ENCODE measurements around the gene IL2RG.

Gene IL2RG

DNA sequence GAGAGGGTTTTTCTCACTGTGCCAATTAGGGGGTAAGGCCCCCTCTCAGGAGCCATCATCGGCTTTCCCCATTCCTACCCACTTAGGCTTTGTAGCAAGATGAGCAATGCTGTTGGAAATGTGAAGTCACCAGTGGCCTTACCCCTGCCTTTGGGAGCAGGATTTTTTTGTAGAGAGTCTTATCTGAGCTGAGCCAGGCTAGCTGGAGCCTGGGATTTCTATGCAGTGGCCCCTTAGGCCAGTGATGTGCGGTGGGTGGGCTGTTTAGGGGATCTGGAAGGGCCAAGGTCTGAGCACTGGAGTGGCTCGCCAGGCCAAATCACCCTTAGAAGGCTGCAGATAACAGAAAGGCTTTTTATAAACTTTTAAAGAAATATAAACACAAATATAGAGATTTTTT lies 9.1 kb downstream of the IL2RG start:
- TF ChIP-seq, protein P1, sequence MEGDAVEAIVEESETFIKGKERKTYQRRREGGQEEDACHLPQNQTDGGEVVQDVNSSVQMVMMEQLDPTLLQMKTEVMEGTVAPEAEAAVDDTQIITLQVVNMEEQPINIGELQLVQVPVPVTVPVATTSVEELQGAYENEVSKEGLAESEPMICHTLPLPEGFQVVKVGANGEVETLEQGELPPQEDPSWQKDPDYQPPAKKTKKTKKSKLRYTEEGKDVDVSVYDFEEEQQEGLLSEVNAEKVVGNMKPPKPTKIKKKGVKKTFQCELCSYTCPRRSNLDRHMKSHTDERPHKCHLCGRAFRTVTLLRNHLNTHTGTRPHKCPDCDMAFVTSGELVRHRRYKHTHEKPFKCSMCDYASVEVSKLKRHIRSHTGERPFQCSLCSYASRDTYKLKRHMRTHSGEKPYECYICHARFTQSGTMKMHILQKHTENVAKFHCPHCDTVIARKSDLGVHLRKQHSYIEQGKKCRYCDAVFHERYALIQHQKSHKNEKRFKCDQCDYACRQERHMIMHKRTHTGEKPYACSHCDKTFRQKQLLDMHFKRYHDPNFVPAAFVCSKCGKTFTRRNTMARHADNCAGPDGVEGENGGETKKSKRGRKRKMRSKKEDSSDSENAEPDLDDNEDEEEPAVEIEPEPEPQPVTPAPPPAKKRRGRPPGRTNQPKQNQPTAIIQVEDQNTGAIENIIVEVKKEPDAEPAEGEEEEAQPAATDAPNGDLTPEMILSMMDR (IDR thresholded peaks at IDR 0.05), result no peak
- no peak overlapping the region for H3K4me3 ChIP-seq (ENCODE audit: low read depth in 1 of 2, low read length in 1 of 2)
- no peaks in the 10 kb centered on the region for H3K9me3 ChIP-seq
- peaks cover 40 to 43% of the 10 kb centered on the region in 2 experiments for H3K4me1 ChIP-seq (ENCODE audit: control insufficient read depth in 1 of 2, insufficient read depth in 1 of 2, low read depth in 1 of 2, low read length in 1 of 2)
- peaks cover 19% of the 10 kb centered on the region for H3K36me3 ChIP-seq
- H3K27ac ChIP-seq, result peak overlapping the region; percentile 70
- no peaks in the 10 kb centered on the region for H3K27me3 ChIP-seq

GRCh38 chrX:71100581-71101505 lies 10.5 kb downstream of the IL2RG start:
- Histone ChIP-seq H3K27me3 (no peaks in the 10 kb centered on the region), H3K27ac (no peak overlapping the region), H3K36me3 (peaks cover 18% of the 10 kb centered on the region), H3K9me3 (no peaks in the 10 kb centered on the region), H3K4me3 (ENCODE audit: low read depth in 1 of 2, low read length in 1 of 2) (no peak overlapping the region), H3K4me1 (ENCODE audit: control insufficient read depth in 1 of 2, insufficient read depth in 1 of 2, low read depth in 1 of 2, low read length in 1 of 2) (peaks cover 42 to 45% of the 10 kb centered on the region in 2 experiments)
- TF ChIP-seq, protein P1 (IDR thresholded peaks at IDR 0.05), result no peak

GRCh38 chrX:71099736-71100135 lies 11.6 kb downstream of the IL2RG start:
- H3K27me3 ChIP-seq, result no peaks in the 10 kb centered on the region
- peaks cover 46 to 52% of the 10 kb centered on the region in 2 experiments for H3K4me1 ChIP-seq (ENCODE audit: control insufficient read depth in 1 of 2, insufficient read depth in 1 of 2, low read depth in 1 of 2, low read length in 1 of 2)
- TF ChIP-seq, protein P1 (IDR thresholded peaks at IDR 0.05), result no peak
- no peaks in the 10 kb centered on the region for H3K9me3 ChIP-seq
- no peak overlapping the region for H3K27ac ChIP-seq
- no peak overlapping the region for H3K4me3 ChIP-seq (ENCODE audit: low read depth in 1 of 2, low read length in 1 of 2)
- peaks cover 18% of the 10 kb centered on the region for H3K36me3 ChIP-seq

DNA sequence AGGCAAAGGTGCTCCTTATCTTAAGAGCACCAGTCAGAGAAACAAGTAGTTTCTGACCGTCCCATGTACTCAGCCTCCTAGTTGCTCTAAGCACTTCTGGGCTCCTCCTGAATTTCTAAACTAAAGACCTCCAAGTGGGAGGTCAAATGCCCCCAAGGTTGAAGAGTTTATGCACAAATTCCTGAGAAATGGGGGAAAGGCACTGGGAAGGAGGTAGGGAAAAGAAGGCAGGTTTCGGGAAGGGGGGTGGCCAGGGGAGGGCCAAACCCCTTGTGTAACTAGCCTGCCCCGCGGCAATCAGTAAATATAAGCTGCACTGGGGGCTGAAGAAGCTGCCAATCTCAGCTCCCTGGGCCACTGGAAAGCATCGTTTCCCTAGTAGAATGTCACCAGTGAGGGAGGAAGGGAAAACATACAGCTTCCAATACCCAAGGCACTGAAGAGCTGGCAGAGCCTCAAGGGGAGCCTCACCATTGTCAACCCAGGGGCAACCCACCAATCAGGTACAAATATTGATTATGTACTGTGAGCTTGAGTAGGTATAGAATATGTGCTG lies 12.3 kb downstream of the IL2RG start:
- peaks cover 39 to 45% of the 10 kb centered on the region in 2 experiments for H3K4me1 ChIP-seq (ENCODE audit: control insufficient read depth in 1 of 2, insufficient read depth in 1 of 2, low read depth in 1 of 2, low read length in 1 of 2)

DNA sequence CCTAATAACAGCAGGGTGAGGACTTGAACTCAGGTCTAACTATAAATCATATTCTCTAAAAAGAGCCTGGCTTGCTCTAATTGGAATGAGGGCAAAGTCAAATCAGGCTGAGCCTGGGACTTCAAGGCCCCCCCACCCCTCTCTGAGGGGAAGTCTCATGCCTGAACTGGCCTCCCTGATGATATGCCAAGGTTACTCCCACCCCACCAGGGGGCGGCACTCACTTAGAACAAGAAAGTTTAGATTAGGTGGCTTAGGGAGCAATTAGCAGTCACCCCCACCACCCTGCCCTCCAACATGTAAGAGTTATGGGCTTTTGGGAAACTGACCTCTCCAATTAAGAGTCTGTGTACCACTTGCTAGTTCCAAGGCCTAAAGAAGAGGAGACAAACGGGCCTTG lies 13.1 kb downstream of the IL2RG start:
- H3K36me3 ChIP-seq, result peaks cover 18% of the 10 kb centered on the region
- H3K9me3 ChIP-seq, result no peaks in the 10 kb centered on the region
- TF ChIP-seq, protein P1 (IDR thresholded peaks at IDR 0.05), result peak; percentile 67
- H3K27me3 ChIP-seq, result no peaks in the 10 kb centered on the region
- peak overlapping the region; percentile 5 to 68 for H3K4me3 ChIP-seq (ENCODE audit: low read depth in 1 of 2, low read length in 1 of 2)
- peaks cover 32 to 37% of the 10 kb centered on the region in 2 experiments for H3K4me1 ChIP-seq (ENCODE audit: control insufficient read depth in 1 of 2, insufficient read depth in 1 of 2, low read depth in 1 of 2, low read length in 1 of 2)
- H3K27ac ChIP-seq, result peak overlapping the region; percentile 5

More for the DNA sequence above, 12.3 kb downstream of the IL2RG start:
- no peak overlapping the region for H3K27ac ChIP-seq
- TF ChIP-seq, protein P1 (IDR thresholded peaks at IDR 0.05), result no peak
- H3K27me3 ChIP-seq, result no peaks in the 10 kb centered on the region
- H3K9me3 ChIP-seq, result no peaks in the 10 kb centered on the region
- H3K4me3 ChIP-seq (ENCODE audit: low read depth in 1 of 2, low read length in 1 of 2), result no peak overlapping the region
- peaks cover 18% of the 10 kb centered on the region for H3K36me3 ChIP-seq
